Choroid plexus epithelial cell (primary cell): ENCODE results near the gene NAP1L1.

Experiments
- DNase-seq: peaks from one replicate; pipeline ENCODE4 v3.0.0-alpha.2; 2010; ENCODE audit warnings: low read depth
- H3K4me3 ChIP-seq: 2 replicates; pipeline ENCODE4 v1.5.1; 2011; ENCODE audit warnings: low read depth, mild to moderate bottlenecking, control low read depth, low read length, moderate library complexity
- TF ChIP-seq, protein P1 (sequence below): conservative IDR thresholded peaks from 2 replicates; pipeline ENCODE4 v1.5.1; 2011; ENCODE audit warnings: low read depth, mild to moderate bottlenecking, control low read depth, inconsistent platforms, low read length, moderate library complexity

NAP1L1 gene

DNA sequence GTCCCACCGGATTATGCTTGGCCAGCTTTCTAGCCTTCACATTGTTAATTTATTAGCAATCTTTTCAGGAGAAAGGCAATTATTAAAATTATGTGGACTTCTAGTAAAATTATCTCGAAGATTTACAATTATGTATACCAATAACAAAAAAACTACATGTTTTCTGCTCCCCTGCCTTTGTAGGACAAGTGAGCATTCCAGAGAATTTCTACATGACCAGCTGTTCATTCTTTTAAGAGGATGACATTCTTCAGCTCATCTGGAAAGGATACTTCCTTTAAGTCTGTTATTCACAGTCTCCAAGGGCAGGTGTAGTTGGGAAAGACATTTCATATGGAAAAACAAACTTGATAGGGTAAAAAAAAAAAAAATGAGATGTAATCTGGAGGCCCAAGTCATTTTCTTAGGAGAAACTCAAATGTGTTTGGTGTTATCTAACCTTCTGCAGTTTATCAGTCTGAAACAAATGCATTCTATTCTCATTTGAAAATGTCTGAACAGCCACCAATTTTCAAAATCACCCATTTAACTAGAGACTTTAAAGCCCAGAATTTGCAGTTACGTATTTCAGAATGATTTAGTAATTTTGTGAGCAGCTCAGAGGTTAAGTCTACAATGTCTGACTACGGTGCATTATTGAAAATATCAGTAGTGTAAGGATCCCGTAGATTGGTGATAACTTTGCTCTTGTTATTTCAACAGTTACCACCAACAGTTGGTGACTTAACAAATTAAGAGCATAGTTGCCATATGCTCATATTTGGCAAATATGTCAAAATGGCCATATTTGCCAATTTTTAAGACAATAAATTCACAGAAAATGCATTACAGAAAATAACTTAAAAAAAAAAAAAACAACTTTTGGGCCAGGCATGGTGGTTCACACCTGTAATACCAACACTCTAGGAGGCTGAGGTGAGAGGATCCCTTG lies 51.1 kb downstream of the NAP1L1 start:
- H3K4me3 ChIP-seq = peak overlapping the region; percentile 97
- peak; percentile 69 for DNase-seq

DNA sequence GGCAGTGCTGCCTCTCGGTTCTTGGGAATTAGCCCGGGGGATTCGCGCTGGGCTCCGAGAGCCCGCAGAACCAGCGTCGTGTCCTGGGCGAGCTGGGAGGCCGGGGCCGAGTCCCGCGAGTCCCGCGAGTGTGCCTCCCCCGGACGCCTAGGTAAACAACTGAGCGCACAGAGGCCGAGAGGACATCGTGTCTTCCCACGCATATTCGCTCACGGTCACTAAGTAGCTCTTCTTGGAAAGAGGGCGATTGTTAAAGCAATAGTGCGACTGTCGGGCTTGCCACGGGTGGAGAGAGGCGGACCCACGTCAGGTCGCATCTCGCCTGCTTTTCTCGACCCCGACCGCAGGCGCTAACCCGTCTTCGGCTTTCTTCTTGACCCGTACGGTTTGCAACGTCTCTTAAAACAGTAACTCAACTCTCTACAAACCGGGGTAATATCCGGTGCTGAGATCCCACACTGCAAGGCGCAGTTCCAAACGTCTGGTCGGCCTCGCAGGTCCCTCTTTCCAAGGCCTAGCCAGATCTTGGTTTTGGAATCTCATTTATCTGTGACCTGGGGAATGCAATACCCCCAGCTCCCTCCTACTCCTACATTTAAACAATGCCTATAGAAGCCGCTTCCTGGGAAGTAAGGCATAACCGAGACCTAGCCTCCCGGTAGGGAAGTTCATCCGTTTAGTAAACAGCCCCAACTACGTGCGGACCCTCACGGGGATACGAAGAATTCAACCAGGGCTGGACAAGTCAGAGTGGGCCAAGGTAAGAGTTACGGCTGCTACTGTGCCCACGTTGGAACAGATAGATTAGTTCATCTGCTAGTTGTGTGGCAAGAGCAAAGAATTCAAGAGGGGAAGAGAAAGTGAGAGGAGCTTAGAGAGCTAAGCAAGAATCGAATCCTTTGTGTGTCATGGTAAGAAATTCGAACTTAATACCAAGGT lies 52.2 kb downstream of the NAP1L1 start:
- DNase-seq = peak; percentile 74
- peak overlapping the region; percentile 97 for H3K4me3 ChIP-seq
- TF ChIP-seq, protein P1, sequence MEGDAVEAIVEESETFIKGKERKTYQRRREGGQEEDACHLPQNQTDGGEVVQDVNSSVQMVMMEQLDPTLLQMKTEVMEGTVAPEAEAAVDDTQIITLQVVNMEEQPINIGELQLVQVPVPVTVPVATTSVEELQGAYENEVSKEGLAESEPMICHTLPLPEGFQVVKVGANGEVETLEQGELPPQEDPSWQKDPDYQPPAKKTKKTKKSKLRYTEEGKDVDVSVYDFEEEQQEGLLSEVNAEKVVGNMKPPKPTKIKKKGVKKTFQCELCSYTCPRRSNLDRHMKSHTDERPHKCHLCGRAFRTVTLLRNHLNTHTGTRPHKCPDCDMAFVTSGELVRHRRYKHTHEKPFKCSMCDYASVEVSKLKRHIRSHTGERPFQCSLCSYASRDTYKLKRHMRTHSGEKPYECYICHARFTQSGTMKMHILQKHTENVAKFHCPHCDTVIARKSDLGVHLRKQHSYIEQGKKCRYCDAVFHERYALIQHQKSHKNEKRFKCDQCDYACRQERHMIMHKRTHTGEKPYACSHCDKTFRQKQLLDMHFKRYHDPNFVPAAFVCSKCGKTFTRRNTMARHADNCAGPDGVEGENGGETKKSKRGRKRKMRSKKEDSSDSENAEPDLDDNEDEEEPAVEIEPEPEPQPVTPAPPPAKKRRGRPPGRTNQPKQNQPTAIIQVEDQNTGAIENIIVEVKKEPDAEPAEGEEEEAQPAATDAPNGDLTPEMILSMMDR = no peak

More for the DNA sequence above, 51.1 kb downstream of the NAP1L1 start:
- TF ChIP-seq, protein P1 = no peak

DNA sequence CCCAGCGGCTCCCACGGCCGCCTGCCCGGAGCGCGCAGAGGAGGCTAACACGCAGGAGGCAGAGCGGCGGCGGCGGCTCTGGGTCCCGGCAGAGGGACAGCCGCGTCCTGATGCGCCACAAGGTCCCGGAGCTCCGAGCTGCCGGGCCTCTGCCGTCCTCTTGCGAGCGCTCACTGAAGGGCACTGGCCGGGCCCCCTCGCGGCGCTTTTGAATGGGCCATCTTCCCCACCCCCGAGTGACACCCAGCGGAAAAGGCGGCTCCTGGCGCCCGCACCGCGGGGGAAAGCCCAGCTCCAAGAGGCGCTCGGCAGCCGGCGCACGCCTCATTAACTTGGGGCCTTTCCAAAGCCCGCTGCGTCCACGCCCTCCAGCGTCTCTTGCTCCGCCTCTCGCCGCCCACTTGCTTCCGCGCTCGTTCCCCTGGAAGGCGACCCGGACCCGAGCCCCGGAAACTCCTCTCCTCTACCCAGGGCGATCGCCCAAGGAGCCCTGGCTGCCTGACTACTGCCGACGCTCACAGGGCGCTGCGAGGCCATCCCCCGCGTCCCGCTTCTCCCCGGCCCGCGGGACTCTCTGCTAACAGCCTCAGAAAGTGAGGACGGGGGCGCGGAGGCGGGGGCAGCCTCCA lies 53.0 kb downstream of the NAP1L1 start, which contains the start of gene PHLDA1:
Gene PHLDA1, minus strand, starts transcription at position 363 of the 629 bp plus-strand sequence.
- TF ChIP-seq, protein P1 = peak; percentile 62
- DNase-seq = peak; percentile 99
- peak within 1 kb of the TSS; percentile 97 for H3K4me3 ChIP-seq

DNA sequence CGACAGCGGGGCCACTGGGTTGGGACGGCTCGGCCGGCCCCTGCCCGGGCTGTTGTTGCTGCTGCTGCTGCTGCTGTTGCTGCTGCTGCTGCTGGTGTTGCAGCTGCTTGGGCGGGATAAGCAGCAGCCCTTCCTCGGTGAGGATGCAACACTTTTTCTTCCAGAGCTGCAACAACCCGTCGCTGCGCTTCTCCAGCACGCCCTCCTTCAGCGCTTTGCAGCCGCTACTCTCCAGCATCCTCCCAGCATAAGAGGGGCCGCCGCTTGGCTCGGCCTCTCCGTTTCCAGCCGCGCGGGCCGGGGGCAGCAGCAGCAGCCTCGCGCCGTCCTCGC lies 53.4 kb downstream of the NAP1L1 start:
- peak; percentile 82 for DNase-seq
- TF ChIP-seq, protein P1 = no peak
- H3K4me3 ChIP-seq = peak overlapping the region; percentile 97

DNA sequence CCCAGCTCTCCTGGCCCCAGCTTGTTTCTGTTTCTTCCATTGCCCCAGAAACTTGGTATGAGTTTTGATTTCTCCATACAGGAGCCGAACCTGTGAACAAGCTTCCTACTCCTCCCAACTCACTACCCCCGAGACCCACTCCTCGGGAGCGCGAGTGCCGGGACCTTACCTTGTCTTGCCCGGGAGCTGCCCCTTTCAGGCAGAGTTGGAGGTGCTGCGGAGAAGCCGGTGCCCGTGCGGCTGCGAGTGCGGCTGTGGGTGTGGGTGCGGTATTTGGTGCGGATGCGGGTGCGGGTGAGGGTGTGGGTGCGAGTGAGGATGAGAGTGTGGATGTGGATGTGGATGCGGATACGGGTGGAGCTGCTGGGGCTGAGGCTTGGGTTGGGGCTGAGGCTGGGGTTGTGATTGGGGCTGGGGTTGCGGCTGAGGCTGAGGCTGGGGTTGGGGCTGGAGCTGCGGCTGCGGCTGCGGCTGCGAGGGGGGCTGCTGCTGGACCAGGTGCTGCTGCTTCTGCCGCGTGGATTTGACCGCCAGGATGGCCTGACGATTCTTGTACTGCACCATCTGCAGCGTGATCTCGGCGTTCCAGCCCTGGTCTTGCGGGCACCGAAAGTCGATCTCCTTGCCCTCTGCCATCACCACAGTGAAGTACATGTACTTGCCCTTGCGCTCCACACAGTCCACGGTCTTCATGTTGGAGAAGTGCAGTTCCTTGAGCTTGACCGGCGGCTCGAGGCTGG lies 54.0 kb downstream of the NAP1L1 start:
- DNase-seq = peak; percentile 71
- H3K4me3 ChIP-seq = peak overlapping the region; percentile 97
- TF ChIP-seq, protein P1 = no peak

DNA sequence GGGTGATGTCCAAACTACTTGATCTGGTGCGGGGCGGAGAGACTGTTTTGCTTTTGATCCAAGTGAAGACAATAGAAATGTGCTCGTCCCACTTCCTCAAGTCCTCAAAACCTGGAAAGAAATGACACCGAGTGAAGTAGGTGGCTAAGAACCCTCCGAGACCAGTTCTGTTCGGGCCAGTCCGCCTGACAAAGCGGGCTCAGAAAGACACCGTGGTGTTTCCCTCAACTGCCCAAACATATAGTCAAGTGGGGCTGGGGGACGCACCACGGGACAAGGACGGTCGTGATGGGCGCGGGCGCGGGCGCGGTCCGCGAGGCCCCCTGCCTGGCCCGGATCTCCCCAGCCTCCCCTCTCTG lies 54.5 kb downstream of the NAP1L1 start:
- TF ChIP-seq, protein P1 = no peak
- peak; percentile 62 for DNase-seq
- H3K4me3 ChIP-seq = peak overlapping the region; percentile 97
